ENCODE results near the gene CDH4.
"Not testable (repeated sequence)": the region's sequence is repeated elsewhere in the genome, so short reads cannot be mapped to it uniquely, and the experiment has no call there.

The CDH4 gene

GRCh38 chr20:61966492-61967244 is 714.6 kb downstream of the CDH4 start:
- no peak for DNase-seq

- no peak for DNase-seq
Observed at GRCh38 chr20:61967300-61967699, 715.2 kb downstream of the CDH4 start.

- no peak for DNase-seq
Observed at GRCh38 chr20:61968036-61968810, 716.2 kb downstream of the CDH4 start.

- no peak for DNase-seq
Observed at GRCh38 chr20:61968932-61969331, 716.9 kb downstream of the CDH4 start.

- DNase-seq = no peak
Observed at GRCh38 chr20:61969806-61970205, 717.7 kb downstream of the CDH4 start.

GRCh38 chr20:61970357-61970756 is 718.3 kb downstream of the CDH4 start:
- no peak for DNase-seq

GRCh38 chr20:61971595-61971994 is 719.5 kb downstream of the CDH4 start:
- DNase-seq = not testable (repeated sequence)

GRCh38 chr20:61972636-61973508 is 720.8 kb downstream of the CDH4 start:
- DNase-seq = no peak

- no peak for DNase-seq
Observed at GRCh38 chr20:61973515-61974356, 721.7 kb downstream of the CDH4 start.

- DNase-seq = no peak
Observed at GRCh38 chr20:61974357-61974665, 722.2 kb downstream of the CDH4 start.

- DNase-seq = no peak
Observed at GRCh38 chr20:61975407-61976129, 723.5 kb downstream of the CDH4 start.

GRCh38 chr20:61976263-61976643 is 724.2 kb downstream of the CDH4 start:
- DNase-seq = no peak

GRCh38 chr20:61976644-61977418 is 724.8 kb downstream of the CDH4 start:
- DNase-seq = no peak

GRCh38 chr20:61977419-61977786 is 725.3 kb downstream of the CDH4 start:
- no peak for DNase-seq

GRCh38 chr20:61978491-61978890 is 726.4 kb downstream of the CDH4 start:
- DNase-seq = no peak

GRCh38 chr20:61979090-61979489 is 727.0 kb downstream of the CDH4 start:
- DNase-seq = no peak

GRCh38 chr20:61979701-61980635 is 727.9 kb downstream of the CDH4 start:
- no peak for DNase-seq

GRCh38 chr20:61980647-61981583 is 728.9 kb downstream of the CDH4 start:
- no peak for DNase-seq

- DNase-seq = not testable (repeated sequence)
Observed at GRCh38 chr20:61981691-61982090, 729.6 kb downstream of the CDH4 start.
